ENCODE measurements around the gene TMED6.

The TMED6 gene

DNA sequence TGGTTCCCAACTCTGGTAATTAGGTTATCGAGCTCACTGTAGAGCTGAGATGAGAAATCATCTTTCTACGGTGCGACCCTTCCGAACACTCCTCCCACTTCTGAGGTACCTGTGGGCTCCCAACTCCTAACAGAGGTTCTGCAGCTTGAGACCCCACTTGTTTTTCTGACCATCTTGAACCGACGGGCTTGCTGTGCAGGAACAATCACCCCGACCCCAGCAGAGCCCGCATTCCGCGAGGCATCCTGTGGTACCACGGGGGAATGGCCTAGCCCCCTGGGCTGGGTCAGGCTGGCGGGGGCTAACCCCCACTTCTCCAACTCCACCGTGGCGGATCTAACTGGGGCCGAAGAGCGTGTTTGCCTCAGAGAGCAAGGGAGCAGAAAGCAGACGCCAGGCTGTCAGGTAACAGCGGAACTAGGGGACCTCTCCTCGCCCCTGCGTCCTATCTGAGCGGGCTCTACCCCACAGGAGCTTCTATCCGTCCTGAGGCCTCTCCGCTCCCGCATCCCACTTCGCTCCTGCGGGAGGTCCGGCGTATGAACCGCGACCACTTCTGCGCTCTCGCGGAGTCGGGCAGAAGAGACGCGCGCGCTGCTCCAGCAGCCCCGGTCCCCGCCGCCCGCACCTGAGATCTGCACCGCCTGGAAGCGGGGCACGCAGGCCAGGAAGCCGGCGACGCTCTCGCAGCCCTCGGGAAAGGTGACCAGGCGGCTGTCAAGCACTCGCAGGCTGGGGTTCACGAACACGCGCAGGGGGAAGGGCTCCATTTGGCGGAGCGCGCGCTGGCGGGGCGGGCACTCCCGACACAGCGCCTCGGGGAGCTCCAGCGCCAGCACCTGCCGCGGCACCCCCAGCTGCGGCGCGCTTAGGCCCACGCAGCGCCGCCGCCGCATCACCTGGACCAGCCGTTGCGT, 22.0 kb downstream of the TMED6 start:
- Histone ChIP-seq H3K36me3 (ENCODE audit: control insufficient read depth, low read length) (peaks cover 83% of the 10 kb centered on the region), H3K9me2 (replicated peaks; ENCODE audit: control insufficient read depth, low read length) (no peaks in the 10 kb centered on the region), H4K20me1 (ENCODE audit: control insufficient read depth, insufficient read depth, low read depth, low read length) (peaks cover 23% of the 10 kb centered on the region; the same call in 1 of the 2 replicates), H3F3A (ENCODE audit: control insufficient read depth, insufficient read depth) (peaks cover 20% of the 10 kb centered on the region), H3K4me2 (ENCODE audit: low read length) (peak overlapping the region; percentile 99), H3K27me3 (ENCODE audit: control insufficient read depth, low read length) (no peaks in the 10 kb centered on the region), H3K27ac (ENCODE audit: low read depth, low read length) (peak overlapping the region; percentile 66), H3K79me2 (ENCODE audit: control insufficient read depth, low read length) (peaks cover 78% of the 10 kb centered on the region), H3K4me3 (ENCODE audit: low read length) (peak overlapping the region; percentile 96), H3K4me1 (ENCODE audit: control insufficient read depth, low read length) (peaks cover 52% of the 10 kb centered on the region), H3K9me3 (ENCODE audit: control insufficient read depth, insufficient read depth, low read length) (no peaks in the 10 kb centered on the region)
- TF ChIP-seq EZH2phosphoT487 (IDR thresholded peaks at IDR 0.05; ENCODE audit: borderline replicate concordance, low read length): no peak
- TF ChIP-seq, protein P1, sequence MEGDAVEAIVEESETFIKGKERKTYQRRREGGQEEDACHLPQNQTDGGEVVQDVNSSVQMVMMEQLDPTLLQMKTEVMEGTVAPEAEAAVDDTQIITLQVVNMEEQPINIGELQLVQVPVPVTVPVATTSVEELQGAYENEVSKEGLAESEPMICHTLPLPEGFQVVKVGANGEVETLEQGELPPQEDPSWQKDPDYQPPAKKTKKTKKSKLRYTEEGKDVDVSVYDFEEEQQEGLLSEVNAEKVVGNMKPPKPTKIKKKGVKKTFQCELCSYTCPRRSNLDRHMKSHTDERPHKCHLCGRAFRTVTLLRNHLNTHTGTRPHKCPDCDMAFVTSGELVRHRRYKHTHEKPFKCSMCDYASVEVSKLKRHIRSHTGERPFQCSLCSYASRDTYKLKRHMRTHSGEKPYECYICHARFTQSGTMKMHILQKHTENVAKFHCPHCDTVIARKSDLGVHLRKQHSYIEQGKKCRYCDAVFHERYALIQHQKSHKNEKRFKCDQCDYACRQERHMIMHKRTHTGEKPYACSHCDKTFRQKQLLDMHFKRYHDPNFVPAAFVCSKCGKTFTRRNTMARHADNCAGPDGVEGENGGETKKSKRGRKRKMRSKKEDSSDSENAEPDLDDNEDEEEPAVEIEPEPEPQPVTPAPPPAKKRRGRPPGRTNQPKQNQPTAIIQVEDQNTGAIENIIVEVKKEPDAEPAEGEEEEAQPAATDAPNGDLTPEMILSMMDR (IDR thresholded peaks at IDR 0.05; ENCODE audit: low read depth, low read length, poor library complexity, severe bottlenecking): no peak

DNA sequence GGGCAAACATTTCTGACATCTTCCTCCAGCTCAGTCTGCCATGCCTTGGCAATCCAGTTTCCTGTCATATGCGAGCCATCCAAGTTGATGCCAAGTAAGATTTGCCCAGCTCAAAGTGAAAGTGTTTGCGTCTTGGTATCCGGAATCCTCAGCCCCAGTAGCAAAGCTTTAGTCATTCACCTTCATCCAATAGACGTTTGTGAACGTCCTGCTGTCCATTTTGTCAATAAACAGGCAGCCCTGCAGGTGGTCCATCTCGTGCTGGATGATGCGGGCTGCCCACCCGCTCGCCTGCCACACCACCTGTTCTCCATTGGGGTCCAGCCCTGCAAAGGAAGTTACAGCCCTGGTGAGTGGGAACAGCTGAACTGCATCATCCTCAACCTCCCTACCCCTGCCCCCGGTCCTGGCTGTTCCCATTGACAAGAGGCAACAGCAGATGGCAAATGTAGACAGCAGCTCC, 22.7 kb downstream of the TMED6 start:
- Histone ChIP-seq H3K79me2 (ENCODE audit: control insufficient read depth, low read length) (peaks cover 85% of the 10 kb centered on the region), H4K20me1 (ENCODE audit: control insufficient read depth, insufficient read depth, low read depth, low read length) (peaks cover 29% of the 10 kb centered on the region; the same call in 1 of the 2 replicates), H3F3A (ENCODE audit: control insufficient read depth, insufficient read depth) (peaks cover 20% of the 10 kb centered on the region), H3K27me3 (ENCODE audit: control insufficient read depth, low read length) (no peaks in the 10 kb centered on the region), H3K36me3 (ENCODE audit: control insufficient read depth, low read length) (peaks cover 83% of the 10 kb centered on the region), H3K4me2 (ENCODE audit: low read length) (peak overlapping the region; percentile 99), H3K27ac (ENCODE audit: low read depth, low read length) (peak overlapping the region; percentile 66; the same call in 1 of the 2 replicates), H3K9me2 (replicated peaks; ENCODE audit: control insufficient read depth, low read length) (no peaks in the 10 kb centered on the region), H3K4me3 (ENCODE audit: low read length) (peak overlapping the region; percentile 96), H3K9me3 (ENCODE audit: control insufficient read depth, insufficient read depth, low read length) (no peaks in the 10 kb centered on the region), H3K4me1 (ENCODE audit: control insufficient read depth, low read length) (peaks cover 54% of the 10 kb centered on the region)
- TF ChIP-seq EZH2phosphoT487 (IDR thresholded peaks at IDR 0.05; ENCODE audit: borderline replicate concordance, low read length): no peak
- TF ChIP-seq, protein P1 (IDR thresholded peaks at IDR 0.05; ENCODE audit: low read depth, low read length, poor library complexity, severe bottlenecking): no peak

GRCh38 chr16:69327585-69328310, 23.8 kb downstream of the TMED6 start:
- Histone ChIP-seq H3K36me3 (ENCODE audit: control insufficient read depth, low read length) (peaks cover 85% of the 10 kb centered on the region), H3K9me2 (replicated peaks; ENCODE audit: control insufficient read depth, low read length) (no peaks in the 10 kb centered on the region), H3K4me2 (ENCODE audit: low read length) (peak overlapping the region; percentile 99), H3K27ac (ENCODE audit: low read depth, low read length) (peak overlapping the region; percentile 25; the same call in 1 of the 2 replicates), H3K27me3 (ENCODE audit: control insufficient read depth, low read length) (no peaks in the 10 kb centered on the region), H3K4me1 (ENCODE audit: control insufficient read depth, low read length) (peaks cover 54% of the 10 kb centered on the region), H3K4me3 (ENCODE audit: low read length) (peak overlapping the region; percentile 96), H4K20me1 (ENCODE audit: control insufficient read depth, insufficient read depth, low read depth, low read length) (peaks cover 30% of the 10 kb centered on the region; the same call in 1 of the 2 replicates), H3K9me3 (ENCODE audit: control insufficient read depth, insufficient read depth, low read length) (no peaks in the 10 kb centered on the region), H3K79me2 (ENCODE audit: control insufficient read depth, low read length) (peaks cover 94% of the 10 kb centered on the region), H3F3A (ENCODE audit: control insufficient read depth, insufficient read depth) (peaks cover 17% of the 10 kb centered on the region)
- TF ChIP-seq, protein P1 (IDR thresholded peaks at IDR 0.05; ENCODE audit: low read depth, low read length, poor library complexity, severe bottlenecking): no peak
- TF ChIP-seq EZH2phosphoT487 (IDR thresholded peaks at IDR 0.05; ENCODE audit: borderline replicate concordance, low read length): no peak

Measured in DOHH2 (cell line).